Stimulated activated CD4-positive, alpha-beta T cell treated with anti-CD3 and anti-CD28 coated beads, TNF-alpha, amount 100 ng/mL, for 24 hours (primary cell): Measurements from ENCODE around the gene PDK4.

Source experiments
- DNase-seq, 3 experiments: peaks; one replicate each; pipeline ENCODE4 v3.0.0-alpha.2; 2020; ENCODE audit warnings: low read depth in 3 of 3

PDK4 gene

GRCh38 chr7:95596198-95597063, at the start of gene PDK4:
TSS of gene PDK4 (minus strand) at chr7:95596516. CDS start at chr7:95596293, 223 bp downstream.
- no peak for DNase-seq

- no peak for DNase-seq
Observed at GRCh38 chr7:95642173-95642572, 45.9 kb upstream of the PDK4 start.

GRCh38 chr7:95636140-95636940, 40.0 kb upstream of the PDK4 start:
- no peak for DNase-seq

GRCh38 chr7:95632609-95633008, 36.3 kb upstream of the PDK4 start:
- no peak for DNase-seq

GRCh38 chr7:95631527-95631926, 35.2 kb upstream of the PDK4 start:
- no peak for DNase-seq

- no peak for DNase-seq
Observed at GRCh38 chr7:95630702-95631458, 34.6 kb upstream of the PDK4 start.

GRCh38 chr7:95628831-95629439, 32.6 kb upstream of the PDK4 start:
- DNase-seq = no peak

GRCh38 chr7:95623788-95624187, 27.5 kb upstream of the PDK4 start:
- DNase-seq = no peak

- no peak for DNase-seq
Observed at GRCh38 chr7:95622859-95623258, 26.5 kb upstream of the PDK4 start.

GRCh38 chr7:95622001-95622549, 25.8 kb upstream of the PDK4 start:
- no peak for DNase-seq

GRCh38 chr7:95621404-95621803, 25.1 kb upstream of the PDK4 start:
- DNase-seq = no peak

- DNase-seq = no peak
Observed at GRCh38 chr7:95620631-95621030, 24.3 kb upstream of the PDK4 start.

GRCh38 chr7:95619921-95620320, 23.6 kb upstream of the PDK4 start:
- no peak for DNase-seq

GRCh38 chr7:95619517-95619916, 23.2 kb upstream of the PDK4 start:
- DNase-seq = no peak

GRCh38 chr7:95614442-95614940, 18.2 kb upstream of the PDK4 start:
- DNase-seq = no peak

- no peak for DNase-seq
Observed at GRCh38 chr7:95611224-95611623, 14.9 kb upstream of the PDK4 start.

- DNase-seq = no peak
Observed at GRCh38 chr7:95609277-95609971, 13.1 kb upstream of the PDK4 start.

- no peak for DNase-seq
Observed at GRCh38 chr7:95608359-95609173, 12.2 kb upstream of the PDK4 start.

- no peak for DNase-seq
Observed at GRCh38 chr7:95607561-95607960, 11.2 kb upstream of the PDK4 start.

GRCh38 chr7:95605275-95605674, 9.0 kb upstream of the PDK4 start:
- no peak for DNase-seq
